Trophoblast cell (in vitro differentiated cells and primary cell): ENCODE data around the gene ZNF407.

Source experiments
- DNase-seq, 2 donors: peaks; one replicate each; pipeline ENCODE4 v3.0.0-alpha.2; 2016
- H2AFZ ChIP-seq: 2 replicates; pipeline ENCODE4 v1.6.1; 2013; ENCODE audit warnings: low read length, moderate library complexity, mild to moderate bottlenecking; ENCODE audit not compliant: insufficient read depth, poor library complexity
- H2AK5ac ChIP-seq: 2 replicates; pipeline ENCODE4 v1.6.1; 2013; ENCODE audit warnings: mild to moderate bottlenecking, low read length
- H2BK120ac ChIP-seq: 2 replicates; pipeline ENCODE4 v1.6.1; 2013; ENCODE audit warnings: low read length, mild to moderate bottlenecking, moderate library complexity; ENCODE audit not compliant: insufficient read depth, poor library complexity
- H2BK12ac ChIP-seq: 2 replicates; pipeline ENCODE4 v1.6.1; 2013; ENCODE audit warnings: mild to moderate bottlenecking, low read length, moderate library complexity
- H2BK5ac ChIP-seq: 2 replicates; pipeline ENCODE4 v1.6.1; 2013; ENCODE audit warnings: low read length, low read depth, moderate library complexity, mild to moderate bottlenecking; ENCODE audit not compliant: poor library complexity
- H3K14ac ChIP-seq: 2 replicates; pipeline ENCODE4 v1.6.1; 2013; ENCODE audit warnings: mild to moderate bottlenecking, low read length
- H3K18ac ChIP-seq: 2 replicates; pipeline ENCODE4 v1.6.1; 2013; ENCODE audit warnings: mild to moderate bottlenecking, low read length
- H3K23ac ChIP-seq: 2 replicates; pipeline ENCODE4 v1.6.1; 2013; ENCODE audit warnings: low read length
- H3K27ac ChIP-seq: 2 replicates; pipeline ENCODE4 v1.5.1; 2013; ENCODE audit warnings: low read depth, mild to moderate bottlenecking, inconsistent platforms, low read length, moderate library complexity
- H3K27me3 ChIP-seq: 2 replicates; pipeline ENCODE4 v1.6.1; 2013; ENCODE audit warnings: inconsistent platforms, mild to moderate bottlenecking, low read length, moderate library complexity; ENCODE audit not compliant: insufficient read depth
- H3K36me3 ChIP-seq, 2 experiments: 1 replicate in 1 of 2; 2 replicates in 1 of 2; pipeline ENCODE4 v1.6.1; 2013; ENCODE audit warnings: low read length in 2 of 2, mild to moderate bottlenecking in 2 of 2, moderate library complexity in 1 of 2; ENCODE audit not compliant: insufficient read depth in 2 of 2, control insufficient read depth in 1 of 2
- H3K4ac ChIP-seq: 2 replicates; pipeline ENCODE4 v1.6.1; 2013; ENCODE audit warnings: low read depth, mild to moderate bottlenecking, low read length, moderate library complexity
- H3K4me1 ChIP-seq, 2 experiments: 1 replicate in 1 of 2; 2 replicates in 1 of 2; pipeline ENCODE4 v1.6.1; 2013; ENCODE audit warnings: low read length in 2 of 2, mild to moderate bottlenecking in 2 of 2, moderate library complexity in 1 of 2; ENCODE audit not compliant: insufficient read depth in 2 of 2, control insufficient read depth in 1 of 2
- H3K4me2 ChIP-seq: 2 replicates; pipeline ENCODE4 v1.6.1; 2013; ENCODE audit warnings: inconsistent platforms, mild to moderate bottlenecking, low read length, moderate library complexity
- H3K4me3 ChIP-seq: 2 replicates; pipeline ENCODE4 v1.5.1; 2013; ENCODE audit warnings: mild to moderate bottlenecking, low read depth, low read length, inconsistent platforms
- H3K79me1 ChIP-seq: one replicate; pipeline ENCODE4 v1.6.1; 2013; ENCODE audit warnings: low read length
- H3K79me2 ChIP-seq: 2 replicates; pipeline ENCODE4 v1.6.1; 2013; ENCODE audit warnings: low read length, mild to moderate bottlenecking; ENCODE audit not compliant: control insufficient read depth, insufficient read depth, poor library complexity
- H3K9ac ChIP-seq: 2 replicates; pipeline ENCODE4 v1.6.1; 2013; ENCODE audit warnings: mild to moderate bottlenecking, low read length
- H3K9me3 ChIP-seq: 2 replicates; pipeline ENCODE4 v1.6.1; 2013; ENCODE audit warnings: low read depth, mild to moderate bottlenecking, control low read depth, inconsistent platforms, low read length; ENCODE audit not compliant: insufficient read depth
- H4K12ac ChIP-seq: 2 replicates; pipeline ENCODE4 v1.6.1; 2013; ENCODE audit warnings: low read depth, mild to moderate bottlenecking, low read length, moderate library complexity
- H4K8ac ChIP-seq: 2 replicates; pipeline ENCODE4 v1.6.1; 2013; ENCODE audit warnings: low read depth, mild to moderate bottlenecking, low read length, moderate library complexity
- H4K91ac ChIP-seq: one replicate; pipeline ENCODE4 v1.6.1; 2013; ENCODE audit warnings: low read depth, mild to moderate bottlenecking, low read length, moderate library complexity
- WGBS: extraction: QIAGEN DNeasy Blood & Tissue Kit; methylation state at CpG from one replicate; pipeline ENCODE4 v1.1.7; 2013; ENCODE audit warnings: missing lambda C conversion rate; ENCODE audit not compliant: insufficient read length, insufficient coverage; ENCODE audit errors: extremely low coverage; 5-methylcytosine and 5-hydroxymethylcytosine counted together

Gene ZNF407

GRCh38 chr18:74598350-74599001 is 806 bp downstream of the ZNF407 start:
- Histone ChIP-seq H2BK5ac (peak overlapping the region; percentile 70), H4K12ac (peak overlapping the region; percentile 66), H2AK5ac (no peak overlapping the region), H3K14ac (peak overlapping the region; percentile 90), H2AFZ (peak overlapping the region; percentile 91), H3K4ac (peak overlapping the region; percentile 73), H3K4me3 (peak overlapping the region; percentile 91), H3K36me3 (no peaks in the 10 kb centered on the region), H3K4me1 (peaks cover 5 to 6% of the 10 kb centered on the region in 2 experiments), H3K79me2 (peaks cover 7% of the 10 kb centered on the region), H2BK120ac (peak overlapping the region; percentile 48), H2BK12ac (no peak overlapping the region), H3K27ac (peak overlapping the region; percentile 89), H3K18ac (peak overlapping the region; percentile 85), H4K8ac (peak overlapping the region; percentile 88), H3K27me3 (no peaks in the 10 kb centered on the region), H3K9me3 (no peaks in the 10 kb centered on the region), H3K4me2 (peak overlapping the region; percentile 81), H3K79me1 (peaks cover 13% of the 10 kb centered on the region), H3K9ac (peak overlapping the region; percentile 94), H4K91ac (peak overlapping the region; percentile 71), H3K23ac (no peak overlapping the region)
- no CpG with 5 or more reads among the region's 44 CpGs for WGBS
- peak; percentile 11 to 43 for DNase-seq

DNA sequence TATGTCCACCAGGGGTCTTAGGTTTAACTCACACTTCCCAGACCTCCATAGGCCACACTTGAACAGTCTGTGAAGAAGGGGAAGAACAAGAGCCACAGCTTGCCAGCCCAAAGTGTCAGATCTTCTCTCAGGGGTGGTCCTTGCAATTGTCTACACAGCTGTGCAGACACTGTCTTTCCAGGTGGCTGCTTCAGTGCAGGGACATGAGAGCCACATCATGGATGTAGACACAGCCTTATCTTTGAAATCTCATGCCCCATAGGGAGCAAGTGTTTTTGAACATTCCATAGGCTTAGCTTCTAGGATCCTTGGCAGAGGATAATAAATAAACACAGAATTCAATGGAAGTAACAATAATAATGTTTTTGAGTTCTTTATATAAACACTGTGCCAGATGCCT is 6.7 kb downstream of the ZNF407 start:
- Histone ChIP-seq H2AFZ (no peak overlapping the region), H2BK120ac (no peak overlapping the region), H3K9ac (no peak overlapping the region), H3K27me3 (no peaks in the 10 kb centered on the region), H3K79me2 (no peaks in the 10 kb centered on the region), H3K4me1 (peaks cover 7 to 9% of the 10 kb centered on the region in 2 experiments), H2BK12ac (peak overlapping the region; percentile 4), H3K18ac (no peak overlapping the region), H2AK5ac (no peak overlapping the region), H3K9me3 (no peaks in the 10 kb centered on the region), H4K12ac (no peak overlapping the region), H4K8ac (no peak overlapping the region), H3K4me3 (no peak overlapping the region), H3K4me2 (no peak overlapping the region), H3K14ac (peak overlapping the region; percentile 48), H4K91ac (no peak overlapping the region), H3K36me3 (no peaks in the 10 kb centered on the region), H3K23ac (no peak overlapping the region), H3K79me1 (peaks cover 2% of the 10 kb centered on the region), H2BK5ac (no peak overlapping the region), H3K27ac (no peak overlapping the region), H3K4ac (no peak overlapping the region)
- no peak for DNase-seq

DNA sequence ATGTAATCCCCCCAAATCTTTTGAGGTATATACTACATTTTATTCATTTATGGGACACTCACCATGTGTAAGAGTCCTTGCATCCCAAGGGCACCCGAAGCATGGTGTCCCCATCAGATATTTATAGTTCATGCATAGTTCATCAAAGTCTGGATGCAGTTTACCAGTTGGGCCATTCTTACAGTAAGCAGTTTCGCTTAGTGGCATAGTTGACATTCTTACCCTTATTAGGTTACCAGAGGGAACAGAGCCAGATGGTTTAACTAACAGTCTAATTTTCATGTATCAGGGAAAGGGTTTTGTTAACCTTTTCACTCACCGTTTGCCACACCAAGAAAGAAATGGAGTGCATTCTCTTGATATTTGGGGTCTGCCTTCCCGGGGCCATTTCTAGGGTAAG is 7.1 kb downstream of the ZNF407 start:
- H2AFZ ChIP-seq = no peak overlapping the region

GRCh38 chr18:74608681-74609080 is 11.0 kb downstream of the ZNF407 start:
- Histone ChIP-seq H2AK5ac (no peak overlapping the region), H3K36me3 (no peaks in the 10 kb centered on the region), H3K14ac (no peak overlapping the region), H3K18ac (no peak overlapping the region), H3K4ac (no peak overlapping the region), H3K23ac (no peak overlapping the region), H2BK120ac (no peak overlapping the region), H3K9ac (no peak overlapping the region), H2BK12ac (no peak overlapping the region), H3K79me2 (no peaks in the 10 kb centered on the region), H3K4me3 (no peak overlapping the region), H3K4me1 (peaks cover 7% of the 10 kb centered on the region in 2 experiments), H4K91ac (no peak overlapping the region), H3K4me2 (no peak overlapping the region), H4K8ac (no peak overlapping the region), H3K27ac (no peak overlapping the region), H3K27me3 (no peaks in the 10 kb centered on the region), H3K79me1 (peaks cover 2% of the 10 kb centered on the region), H2BK5ac (no peak overlapping the region), H4K12ac (no peak overlapping the region), H3K9me3 (no peaks in the 10 kb centered on the region), H2AFZ (no peak overlapping the region)
- WGBS = no CpG with 5 or more reads among the region's 2 CpGs
- DNase-seq = no peak

More for the DNA sequence above, 7.1 kb downstream of the ZNF407 start:
- no peak for DNase-seq
- Histone ChIP-seq H3K79me2 (no peaks in the 10 kb centered on the region), H2BK120ac (no peak overlapping the region), H4K8ac (no peak overlapping the region), H4K91ac (no peak overlapping the region), H3K23ac (no peak overlapping the region), H2BK5ac (no peak overlapping the region), H3K18ac (no peak overlapping the region), H2BK12ac (no peak overlapping the region), H3K4me2 (no peak overlapping the region), H3K4ac (no peak overlapping the region), H4K12ac (no peak overlapping the region), H3K9ac (no peak overlapping the region), H3K36me3 (no peaks in the 10 kb centered on the region), H3K27ac (no peak overlapping the region), H3K79me1 (peaks cover 2% of the 10 kb centered on the region), H3K9me3 (no peaks in the 10 kb centered on the region), H3K27me3 (no peaks in the 10 kb centered on the region), H2AK5ac (no peak overlapping the region), H3K14ac (no peak overlapping the region), H3K4me1 (peaks cover 7 to 9% of the 10 kb centered on the region in 2 experiments), H3K4me3 (no peak overlapping the region)
- WGBS = no CpG with 5 or more reads among the region's 4 CpGs
